ENCODE results near the gene PROK1.
"Not testable (repeated sequence)": the region's sequence is repeated elsewhere in the genome, so short reads cannot be mapped to it uniquely, and the experiment has no call there.

The PROK1 gene

GRCh38 chr1:110434946-110435345 lies 16.0 kb upstream of the PROK1 start:
- DNase-seq, result no peak

DNA sequence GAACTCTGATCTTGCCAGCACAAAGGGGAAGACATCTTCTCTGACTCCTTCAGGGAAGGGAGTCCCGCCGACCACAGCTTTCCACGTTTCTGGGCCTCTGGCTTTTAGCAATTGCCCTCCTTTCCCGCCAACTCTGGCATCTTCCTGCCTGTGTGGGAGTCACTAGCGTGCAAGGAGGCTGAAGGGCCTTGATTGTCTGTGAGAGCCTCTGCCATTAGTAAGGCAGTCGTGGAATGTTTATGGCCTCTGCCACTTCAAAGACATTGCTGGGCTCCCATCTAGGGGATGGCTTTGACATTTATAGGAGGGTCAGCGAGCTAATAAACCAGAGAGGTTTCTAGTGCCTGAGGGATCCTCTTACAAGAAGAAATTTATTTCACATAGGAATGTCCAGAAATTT lies 14.3 kb upstream of the PROK1 start:
- DNase-seq, result no peak

DNA sequence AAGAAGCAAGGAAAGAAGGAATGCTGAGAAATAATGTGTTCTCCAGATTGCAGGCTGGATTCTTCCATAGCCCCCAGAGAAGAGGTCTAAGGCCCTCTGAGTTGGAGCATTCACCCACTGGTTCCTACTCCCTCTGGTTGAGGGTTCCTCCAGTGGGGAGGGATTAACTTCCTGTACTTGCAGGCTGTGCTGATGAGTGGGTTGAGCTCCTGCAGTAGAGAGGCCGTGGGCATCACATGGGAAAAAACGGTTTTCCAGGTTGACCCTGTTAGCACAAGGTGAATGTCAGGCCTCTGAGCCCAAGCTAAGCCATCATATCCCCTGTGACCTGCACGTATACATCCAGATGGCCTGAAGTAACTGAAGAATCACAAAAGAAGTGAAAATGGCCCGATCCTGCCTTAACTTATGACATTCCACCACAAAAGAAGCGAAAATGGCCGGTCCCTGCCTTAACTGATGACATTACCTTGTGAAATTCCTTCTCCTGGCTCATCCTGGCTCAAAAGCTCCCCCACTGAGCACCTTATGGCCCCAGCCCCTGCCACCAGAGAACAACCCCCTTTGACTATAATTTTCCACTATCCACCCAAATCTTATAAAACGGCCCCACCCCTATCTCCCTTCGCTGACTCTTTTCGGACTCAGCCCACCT lies 13.2 kb upstream of the PROK1 start:
- DNase-seq, result not testable (repeated sequence)

DNA sequence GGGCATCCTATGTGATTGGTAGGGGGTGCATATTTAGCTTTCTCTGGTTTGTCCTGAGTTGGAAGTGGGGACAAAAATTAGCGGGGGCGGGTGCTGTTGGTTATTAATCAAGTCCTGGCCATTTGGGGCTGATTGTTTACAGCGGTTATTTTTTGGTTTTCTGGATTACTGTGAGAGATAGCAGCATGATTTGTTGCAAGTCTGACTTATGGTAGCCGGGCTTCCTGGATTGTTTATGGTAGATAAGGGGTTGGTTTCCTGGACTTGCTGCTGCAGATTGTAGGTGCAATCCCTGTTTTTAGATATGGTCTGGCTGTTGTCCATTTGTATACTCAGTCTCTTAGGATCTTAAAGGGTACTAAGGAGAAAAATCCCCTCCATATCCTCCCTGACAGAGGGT lies 12.1 kb upstream of the PROK1 start:
- no peak for DNase-seq

- DNase-seq, result not testable (repeated sequence)
Observed at GRCh38 chr1:110439873-110440272, 11.1 kb upstream of the PROK1 start.

- DNase-seq, result no peak
Observed at GRCh38 chr1:110440877-110441276, 10.1 kb upstream of the PROK1 start.

GRCh38 chr1:110441888-110442287 lies 9.1 kb upstream of the PROK1 start:
- no peak for DNase-seq

DNA sequence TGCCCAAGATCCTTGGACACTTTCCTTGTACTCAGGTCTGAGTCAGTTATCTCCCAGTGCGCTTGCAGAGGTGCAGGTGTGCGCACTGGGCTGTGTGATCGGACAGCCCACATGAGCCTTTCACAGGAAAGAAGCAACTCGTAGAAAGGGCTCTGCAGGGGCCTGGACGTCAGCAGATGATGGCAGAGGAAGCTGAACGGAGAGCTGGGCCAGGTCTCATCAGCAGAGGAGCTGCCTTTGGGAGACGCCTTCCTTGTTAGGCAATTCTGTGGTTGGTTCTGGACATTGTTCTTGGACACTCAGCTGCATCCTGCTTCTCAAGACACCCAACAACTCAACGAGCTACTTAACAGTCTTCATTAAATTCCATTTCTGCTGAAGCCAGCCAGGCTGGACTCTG lies 7.5 kb upstream of the PROK1 start:
- DNase-seq, result no peak

DNA sequence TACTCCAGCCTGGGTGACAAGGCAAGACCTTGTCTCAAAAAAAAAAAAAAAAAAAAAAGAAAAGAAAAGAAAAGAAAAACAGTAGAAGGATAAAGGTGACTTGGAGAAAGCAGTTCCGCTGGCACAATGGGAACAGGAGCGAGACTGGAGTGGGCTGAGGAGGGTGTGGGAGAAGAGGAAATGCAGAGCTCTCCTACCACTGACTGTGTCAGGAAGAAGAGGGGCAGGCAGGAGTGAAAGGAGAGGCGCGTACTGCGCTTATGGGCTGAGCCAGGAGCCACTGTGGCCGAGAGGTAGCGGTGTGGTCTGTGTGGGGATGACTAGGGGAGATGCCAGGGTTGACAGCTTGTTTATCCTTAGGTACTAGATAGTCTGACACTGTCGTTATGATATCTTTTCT lies 6.4 kb upstream of the PROK1 start:
- no peak for DNase-seq

GRCh38 chr1:110449661-110450651 lies 993 bp upstream of the PROK1 start:
- no peak for DNase-seq

DNA sequence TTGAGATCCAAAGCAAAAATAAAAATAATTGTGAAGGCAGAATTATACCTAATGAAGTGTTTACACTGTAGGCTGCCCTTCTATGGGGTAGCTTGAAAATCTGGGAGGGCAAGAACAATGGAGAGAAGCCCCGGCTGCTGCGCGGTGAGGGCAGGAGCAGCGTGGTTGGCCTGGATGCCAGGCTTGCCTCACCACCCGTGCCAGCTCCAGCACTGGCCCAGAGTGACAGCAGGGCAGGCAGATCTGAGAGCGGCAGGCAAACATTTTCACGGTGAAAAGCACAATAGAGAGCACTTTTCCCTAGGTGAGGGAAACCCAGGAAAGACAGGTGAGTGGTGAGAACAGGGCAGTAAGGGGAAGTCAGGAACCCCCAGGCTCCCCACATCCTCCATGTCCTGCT lies 1.4 kb downstream of the PROK1 start:
- no peak for DNase-seq

GRCh38 chr1:110453829-110454228 lies 2.9 kb downstream of the PROK1 start:
- no peak for DNase-seq

DNA sequence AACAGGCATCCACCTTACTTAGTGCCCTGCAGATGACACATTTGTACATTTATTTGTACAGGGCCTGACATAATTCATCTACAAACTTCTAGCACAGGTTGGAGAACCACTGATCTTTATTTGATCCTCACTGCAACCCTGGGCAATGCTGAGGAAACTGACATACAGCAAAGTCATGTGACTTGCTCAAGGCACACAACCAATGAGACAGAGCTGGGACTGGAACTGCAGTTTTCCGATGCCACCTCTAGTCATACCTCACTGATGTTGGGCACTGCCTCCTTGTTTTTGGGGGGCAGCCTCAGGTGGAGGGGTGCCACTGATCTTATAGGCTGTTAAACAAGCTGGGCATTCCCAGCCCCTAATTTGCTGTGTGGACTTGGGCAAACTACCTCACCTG lies 3.4 kb downstream of the PROK1 start:
- DNase-seq, result no peak

GRCh38 chr1:110455151-110455550 lies 4.2 kb downstream of the PROK1 start:
- no peak for DNase-seq

GRCh38 chr1:110457206-110457605 lies 6.3 kb downstream of the PROK1 start:
- no peak for DNase-seq

- DNase-seq, result peak; percentile 83 to 87
Observed at GRCh38 chr1:110460253-110461220, 9.6 kb downstream of the PROK1 start.

DNA sequence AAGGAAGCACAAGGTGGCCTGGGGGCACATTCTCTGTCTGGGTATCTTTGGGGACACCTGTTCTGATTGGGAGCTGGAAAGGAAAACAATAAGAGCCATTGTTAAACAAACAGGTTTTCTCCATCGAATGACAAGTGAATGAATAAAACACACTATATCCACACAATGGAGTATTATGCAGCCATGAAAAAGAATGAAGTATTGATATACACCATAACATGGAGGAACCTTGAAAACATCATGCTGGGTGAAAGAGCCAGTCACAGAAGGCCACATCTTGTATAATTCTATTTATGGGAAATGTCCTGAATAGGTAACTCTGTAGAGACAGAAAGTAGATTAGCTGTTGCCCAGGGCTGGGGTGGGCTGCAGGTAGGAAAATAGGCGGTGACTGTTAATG lies 11.1 kb downstream of the PROK1 start:
- no peak for DNase-seq

- DNase-seq, result no peak
Observed at GRCh38 chr1:110462964-110463363, 12.0 kb downstream of the PROK1 start.

- no peak for DNase-seq
Observed at GRCh38 chr1:110463725-110464124, 12.8 kb downstream of the PROK1 start.

DNA sequence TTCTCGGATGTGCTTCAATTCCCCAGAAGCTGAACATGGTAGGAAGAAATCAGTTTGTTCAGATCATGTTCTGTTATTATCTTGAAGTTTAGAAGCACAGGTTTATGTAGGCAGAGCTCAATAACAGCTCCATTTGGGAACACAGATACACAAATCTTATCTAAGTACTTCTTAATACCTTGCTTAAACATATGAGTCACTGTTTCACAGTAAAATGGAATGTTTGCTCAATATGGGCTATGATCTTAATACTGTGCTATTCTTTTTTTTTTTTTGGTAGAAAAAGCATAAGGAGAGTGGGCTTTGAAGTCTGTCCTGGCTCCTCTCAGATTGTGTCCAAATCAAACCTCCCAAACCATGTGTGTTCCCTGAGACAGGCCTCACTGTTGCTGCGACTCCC lies 13.4 kb downstream of the PROK1 start:
- no peak for DNase-seq

GRCh38 chr1:110465038-110465813 lies 14.3 kb downstream of the PROK1 start:
- no peak for DNase-seq

DNA sequence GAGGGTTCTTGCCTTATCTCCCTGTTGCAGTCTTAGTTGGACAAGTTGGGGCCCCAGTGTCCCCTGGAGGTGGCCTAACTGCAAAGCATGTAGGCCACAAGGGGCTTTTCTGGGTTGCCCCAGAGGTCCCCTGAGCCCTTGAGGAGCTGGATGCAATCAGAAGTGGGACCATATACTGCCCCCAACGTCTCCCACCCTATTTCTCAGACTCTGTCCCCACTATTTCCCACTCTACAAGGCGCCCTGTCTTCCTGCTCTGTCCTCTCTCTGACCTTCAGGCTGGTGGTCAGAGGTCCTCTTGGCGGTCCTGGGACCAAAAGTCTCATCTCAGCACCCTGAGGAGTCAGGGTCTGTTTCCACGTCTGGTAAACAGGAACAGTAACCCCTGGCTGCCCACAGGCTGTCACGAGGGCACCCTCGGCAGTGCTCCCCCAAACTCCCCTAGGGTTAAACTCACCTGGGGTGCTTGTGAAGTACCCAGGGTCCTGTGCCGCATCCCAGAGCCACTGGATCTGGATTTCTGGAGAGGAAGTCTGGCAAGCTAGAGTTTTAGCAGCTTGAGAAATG lies 14.9 kb downstream of the PROK1 start:
- no peak for DNase-seq
